Karpas-422 (cell line): ENCODE measurements around the gene ZBTB48. TPM values are rescaled to one million over a fixed set of nuclear protein-coding genes. Genes with fewer than 3 reads are reported as not detected.
A peak's percentile ranks its signal among the peaks of the same experiment; 100 is the strongest.

Experiments used
- DNase-seq: peaks from one replicate; pipeline ENCODE4 v3.0.0-alpha.2; 2015
- H2AFZ ChIP-seq: fragments of 200-600 bp; sonication (generic); 2 replicates; pipeline ENCODE4 v1.6.1; 2014; ENCODE audit warnings: antibody characterized with exemption, low read length, mixed read lengths
- H3K27ac ChIP-seq: fragments of 200-600 bp; sonication (generic); 2 replicates; pipeline ENCODE4 v1.5.1; 2014; ENCODE audit warnings: mild to moderate bottlenecking, low read length, moderate library complexity
- H3K27me3 ChIP-seq: fragments of 200-600 bp; sonication (generic); 2 replicates; pipeline ENCODE4 v1.6.1; 2014; ENCODE audit warnings: low read length, mixed read lengths
- H3K36me3 ChIP-seq: fragments of 200-600 bp; sonication (generic); 2 replicates; pipeline ENCODE4 v1.6.1; 2014; ENCODE audit warnings: low read length, mixed read lengths; ENCODE audit not compliant: insufficient read depth
- H3K4me1 ChIP-seq: fragments of 200-600 bp; sonication (generic); 2 replicates; pipeline ENCODE4 v1.6.1; 2014; ENCODE audit warnings: mild to moderate bottlenecking, low read length, mixed read lengths
- H3K4me2 ChIP-seq: fragments of 200-600 bp; sonication (generic); 2 replicates; pipeline ENCODE4 v1.6.1; 2014; ENCODE audit warnings: low read length, low read depth, mild to moderate bottlenecking; ENCODE audit not compliant: poor library complexity, severe bottlenecking
- H3K4me3 ChIP-seq: fragments of 200-600 bp; sonication (generic); 2 replicates; pipeline ENCODE4 v1.5.1; 2014; ENCODE audit warnings: mild to moderate bottlenecking, antibody characterized with exemption, low read length, mixed read lengths
- H3K79me2 ChIP-seq: fragments of 200-600 bp; sonication (generic); 2 replicates; pipeline ENCODE4 v1.6.1; 2014; ENCODE audit warnings: mild to moderate bottlenecking, low read length, mixed read lengths
- H3K9ac ChIP-seq: fragments of 200-600 bp; sonication (generic); 2 replicates; pipeline ENCODE4 v1.6.0; 2014; ENCODE audit warnings: low read length
- H3K9me2 ChIP-seq: fragments of 200-600 bp; sonication (generic), shearing (Covaris generic); replicated peaks from 2 replicates; pipeline ENCODE4 v1.6.0; 2014; ENCODE audit warnings: mild to moderate bottlenecking, low read length, moderate library complexity; ENCODE audit not compliant: insufficient read depth
- H3K9me3 ChIP-seq: fragments of 300-700, 200-600 bp; sonication (generic); 2 replicates; pipeline ENCODE4 v1.6.1; 2014; ENCODE audit warnings: low read length, mixed read lengths
- H4K20me1 ChIP-seq: fragments of 200-600 bp; sonication (generic); 2 replicates; pipeline ENCODE4 v1.6.1; 2014; ENCODE audit warnings: mild to moderate bottlenecking, antibody characterized with exemption, low read length, low read depth; ENCODE audit not compliant: insufficient read depth
- total RNA-seq: library from RNA; depleted of rRNA; stranded (reverse); fragments of >200 nt; shearing (Covaris generic); gene quantifications from 2 replicates; pipeline ENCODE4 v1.2.3, GENCODE V29; 2014; ENCODE audit warnings: low replicate concordance

ZBTB48 gene
- total RNA-seq, 1 experiment from 2014 or later: 36.3 TPM

DNA sequence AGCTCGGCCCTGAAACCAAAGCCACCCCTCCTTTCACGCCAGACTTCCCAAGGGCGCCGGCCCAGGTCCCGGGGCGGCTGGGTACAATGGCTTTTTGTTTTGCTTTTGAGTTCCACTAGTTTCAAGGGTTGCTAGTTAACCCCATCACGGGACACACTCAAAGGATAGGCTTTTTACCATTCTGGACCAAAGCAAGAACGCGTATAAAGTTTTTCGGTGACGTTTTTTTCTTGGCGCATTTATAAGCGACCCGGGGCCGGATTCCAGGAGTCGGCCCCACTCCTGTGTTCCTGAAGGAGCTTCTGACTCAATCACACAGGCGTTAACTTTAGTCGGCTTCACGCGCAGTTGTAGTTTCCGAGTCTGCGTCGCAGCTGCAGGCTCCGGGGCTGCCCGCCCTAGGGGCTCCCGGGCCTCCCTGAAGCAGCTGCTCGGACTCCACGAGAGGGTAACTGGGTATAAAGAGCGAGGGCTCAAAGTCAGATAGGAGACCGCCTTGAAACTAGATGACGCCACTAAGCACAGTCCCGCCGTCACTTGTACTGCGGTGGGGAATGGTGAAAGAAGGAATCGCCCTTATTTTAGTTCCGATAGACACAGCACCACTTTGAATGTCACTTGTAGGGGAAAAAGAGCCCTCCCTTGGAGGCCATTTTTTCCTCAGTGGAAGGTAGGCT, 23.6 kb downstream of the ZBTB48 start:
- peak; percentile 41 for DNase-seq
- Histone ChIP-seq H3K9me3 (no peaks in the 10 kb centered on the region), H4K20me1 (no peaks in the 10 kb centered on the region), H3K79me2 (peaks cover 29% of the 10 kb centered on the region), H3K36me3 (peaks cover 3% of the 10 kb centered on the region; the same call in 1 of the 2 replicates), H3K4me2 (peak overlapping the region; percentile 100), H3K4me3 (peak overlapping the region; percentile 91), H3K4me1 (peaks cover 32% of the 10 kb centered on the region), H2AFZ (peak overlapping the region; percentile 67; the same call in 1 of the 2 replicates), H3K27me3 (no peaks in the 10 kb centered on the region), H3K9me2 (no peaks in the 10 kb centered on the region), H3K9ac (peak overlapping the region; percentile 81), H3K27ac (no peak overlapping the region)

- peak; percentile 38 for DNase-seq
- no peak overlapping the region; the same call in 1 of the 2 replicates for H2AFZ ChIP-seq
- H3K9me3 ChIP-seq: no peaks in the 10 kb centered on the region
- no peak overlapping the region for H3K27ac ChIP-seq
- H3K9me2 ChIP-seq: no peaks in the 10 kb centered on the region
- H3K79me2 ChIP-seq: peaks cover 26% of the 10 kb centered on the region
- peaks cover under 1% of the 10 kb centered on the region; the same call in 1 of the 2 replicates for H3K36me3 ChIP-seq
- no peaks in the 10 kb centered on the region for H3K27me3 ChIP-seq
- peaks cover 32% of the 10 kb centered on the region for H3K4me1 ChIP-seq
- no peak overlapping the region for H3K9ac ChIP-seq
- H3K4me3 ChIP-seq: no peak overlapping the region
- no peaks in the 10 kb centered on the region for H4K20me1 ChIP-seq
- H3K4me2 ChIP-seq: no peak overlapping the region
Observed at GRCh38 chr1:6603915-6604558, 24.2 kb downstream of the ZBTB48 start.

- no peak for DNase-seq
- Histone ChIP-seq H3K9me3 (no peaks in the 10 kb centered on the region), H4K20me1 (no peaks in the 10 kb centered on the region), H3K79me2 (peaks cover 32% of the 10 kb centered on the region), H3K27me3 (no peaks in the 10 kb centered on the region), H3K4me1 (peaks cover 18% of the 10 kb centered on the region), H3K4me2 (peak overlapping the region; percentile 70), H3K9me2 (no peaks in the 10 kb centered on the region), H3K4me3 (peak overlapping the region; percentile 67), H2AFZ (peak overlapping the region; percentile 32; the same call in 1 of the 2 replicates), H3K9ac (peak overlapping the region; percentile 70), H3K36me3 (no peaks in the 10 kb centered on the region), H3K27ac (no peak overlapping the region)
Observed at GRCh38 chr1:6612641-6613360, 33.0 kb downstream of the ZBTB48 start.

DNA sequence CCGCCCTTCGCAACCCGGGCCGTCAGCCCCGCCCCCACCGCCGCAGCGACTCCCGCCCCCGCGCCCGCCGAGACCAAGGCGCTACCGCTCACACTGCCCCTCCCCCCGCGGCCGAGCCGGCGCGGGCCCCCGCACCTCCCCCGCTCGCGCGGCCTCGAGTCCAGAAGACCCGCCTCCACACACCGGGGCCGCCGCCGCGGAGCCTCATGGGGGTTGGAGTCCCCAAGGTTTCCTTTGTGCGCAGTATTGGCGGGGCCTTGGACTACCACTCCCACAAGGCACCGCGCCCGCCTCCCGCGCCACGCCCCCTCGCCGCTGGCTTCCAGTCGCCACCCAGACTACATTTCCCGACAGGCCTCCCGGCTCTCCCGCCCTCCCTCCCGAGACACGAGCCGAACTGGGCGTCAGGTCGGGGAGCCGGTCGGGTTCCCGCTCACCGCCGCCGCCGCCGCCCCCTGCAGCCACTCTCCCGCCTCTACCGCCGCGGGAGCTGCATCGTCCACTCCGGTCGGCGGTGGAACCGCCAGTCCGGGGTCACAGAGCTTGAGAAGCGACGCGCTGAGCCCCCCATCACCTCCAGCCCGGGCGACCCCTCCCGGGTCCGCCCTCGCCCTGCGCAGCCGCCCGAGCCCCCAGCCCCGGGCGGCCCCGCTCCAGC, 33.7 kb downstream of the ZBTB48 start, which contains the start of gene PHF13:
TSS of gene PHF13 (plus strand) at position 371 of the 658 bp plus-strand sequence. CDS start 336 bp downstream, outside the sequence.
- H4K20me1 ChIP-seq: no peaks in the 10 kb centered on the region
- peak within 1 kb of the TSS; percentile 90 for H3K4me2 ChIP-seq
- peak within 1 kb of the TSS; percentile 99 for H3K9ac ChIP-seq
- H3K36me3 ChIP-seq: no peaks in the 10 kb centered on the region
- peak within 1 kb of the TSS; percentile 78 for H3K27ac ChIP-seq
- peak within 1 kb of the TSS; percentile 32; the same call in 1 of the 2 replicates for H2AFZ ChIP-seq
- H3K79me2 ChIP-seq: peaks cover 38% of the 10 kb centered on the region
- no peaks in the 10 kb centered on the region for H3K9me3 ChIP-seq
- H3K9me2 ChIP-seq: no peaks in the 10 kb centered on the region
- H3K4me1 ChIP-seq: peaks cover 18% of the 10 kb centered on the region
- no peaks in the 10 kb centered on the region for H3K27me3 ChIP-seq
- peak; percentile 99 for DNase-seq
- peak within 1 kb of the TSS; percentile 96 for H3K4me3 ChIP-seq

DNA sequence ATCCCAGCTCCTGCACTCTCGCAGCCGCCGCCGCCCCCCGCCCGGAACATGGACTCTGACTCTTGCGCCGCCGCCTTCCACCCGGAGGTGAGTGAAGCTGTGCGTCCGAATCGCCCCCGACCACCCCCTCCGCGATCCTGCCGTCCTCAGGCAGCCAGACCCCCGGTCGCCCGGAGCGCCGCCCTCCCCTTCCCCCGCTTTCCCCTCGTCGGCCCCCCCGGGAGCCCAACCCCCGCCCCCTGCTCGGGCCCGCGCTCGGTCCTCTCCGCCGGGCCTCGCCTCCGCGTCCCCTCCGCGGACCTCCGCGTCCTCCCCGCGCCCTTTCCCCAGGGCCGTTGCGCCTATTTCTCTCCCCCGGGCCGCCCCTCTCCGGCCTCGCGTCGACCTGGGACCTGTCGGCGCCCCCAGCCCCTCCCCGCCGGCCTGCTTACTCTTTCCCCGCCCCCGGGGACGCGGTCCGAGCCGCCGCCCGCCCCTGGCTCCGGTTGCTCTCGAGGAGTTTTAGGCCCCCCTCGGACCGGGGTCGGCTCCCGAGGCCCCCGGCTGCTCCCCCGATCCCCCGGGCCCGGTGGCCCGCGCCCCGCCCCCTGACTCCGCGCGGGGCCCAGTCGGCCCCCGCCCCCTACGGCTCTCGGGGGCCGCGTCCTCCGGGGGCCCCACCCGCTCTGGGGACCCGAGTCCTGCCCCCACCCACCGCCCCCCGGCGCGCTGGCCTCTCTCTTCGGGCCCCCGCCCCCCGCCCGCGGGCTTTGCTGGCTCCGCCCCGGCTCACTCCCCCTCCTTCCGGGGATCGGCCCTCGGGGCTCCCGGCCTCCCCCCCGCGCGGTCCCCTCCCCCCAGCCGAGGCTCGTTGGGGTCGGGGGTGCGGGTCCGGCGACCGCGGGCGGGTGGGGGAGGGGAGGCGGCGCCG, 34.5 kb downstream of the ZBTB48 start:
- peaks cover 17% of the 10 kb centered on the region for H3K4me1 ChIP-seq
- DNase-seq: peak; percentile 80
- no peaks in the 10 kb centered on the region for H3K9me2 ChIP-seq
- no peaks in the 10 kb centered on the region for H3K36me3 ChIP-seq
- no peaks in the 10 kb centered on the region for H3K9me3 ChIP-seq
- peak overlapping the region; percentile 99 for H3K9ac ChIP-seq
- no peaks in the 10 kb centered on the region for H4K20me1 ChIP-seq
- H2AFZ ChIP-seq: no peak overlapping the region
- H3K4me3 ChIP-seq: peak overlapping the region; percentile 96
- no peaks in the 10 kb centered on the region for H3K27me3 ChIP-seq
- H3K79me2 ChIP-seq: peaks cover 38% of the 10 kb centered on the region
- H3K4me2 ChIP-seq: peak overlapping the region; percentile 90
- H3K27ac ChIP-seq: peak overlapping the region; percentile 78

DNA sequence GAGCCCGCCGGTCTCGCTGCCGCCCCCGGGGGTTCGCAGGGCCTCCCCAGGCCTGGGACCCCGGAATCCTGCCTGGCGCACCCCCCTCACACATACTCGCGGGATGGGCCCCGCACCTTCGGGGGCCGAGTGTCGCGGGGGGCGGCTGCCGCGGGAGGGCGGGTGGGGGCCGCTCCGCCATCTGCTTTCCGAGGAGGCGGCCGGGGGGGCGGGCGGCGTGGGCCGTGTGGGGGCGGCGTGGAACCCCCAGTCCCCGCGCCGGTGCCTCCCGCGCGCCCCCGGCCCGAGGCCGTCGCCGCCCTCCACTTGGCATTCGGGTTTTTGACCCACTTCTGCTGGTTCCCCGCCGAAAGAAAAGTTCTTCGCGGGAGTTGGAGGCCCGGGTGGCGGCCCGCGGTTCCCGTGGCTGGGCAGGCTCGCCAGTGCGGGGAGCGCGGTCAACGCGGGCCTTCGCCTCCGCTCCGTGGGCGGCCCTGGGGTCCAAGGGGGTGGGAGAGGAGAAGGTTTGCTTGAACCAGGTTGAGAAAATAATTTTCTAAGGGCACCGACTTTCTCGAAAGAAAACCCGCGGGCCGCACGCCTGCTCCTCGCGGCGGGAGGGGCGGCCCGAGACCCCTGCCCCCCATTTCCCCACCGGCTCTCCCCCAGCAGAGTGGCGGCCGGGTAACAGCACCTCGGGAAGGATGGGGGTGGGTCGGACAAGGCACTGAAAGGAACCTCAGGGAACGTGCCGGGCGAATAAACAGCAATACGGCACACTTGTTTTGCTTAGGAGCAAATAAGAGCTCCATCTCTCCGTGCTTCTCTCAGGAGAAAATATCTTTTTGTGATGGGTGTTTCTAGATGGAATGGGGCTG, 35.4 kb downstream of the ZBTB48 start:
- Histone ChIP-seq H3K9me3 (no peaks in the 10 kb centered on the region), H2AFZ (no peak overlapping the region), H3K4me2 (peak overlapping the region; percentile 76), H4K20me1 (no peaks in the 10 kb centered on the region), H3K27me3 (no peaks in the 10 kb centered on the region), H3K27ac (no peak overlapping the region), H3K9ac (peak overlapping the region; percentile 99), H3K4me1 (peaks cover 15% of the 10 kb centered on the region), H3K79me2 (peaks cover 38% of the 10 kb centered on the region), H3K9me2 (no peaks in the 10 kb centered on the region), H3K36me3 (0 out of 2 replicates have a peak, but pooled peaks cover 4% of the 10 kb centered on the region), H3K4me3 (peak overlapping the region; percentile 96)
- DNase-seq: no peak
